Measurements from ENCODE around the gene RHCG. TPM values are rescaled to one million over a fixed set of nuclear protein-coding genes. Genes with fewer than 3 reads are reported as not detected.
A peak's percentile ranks its signal among the peaks of the same experiment; 100 is the strongest.

The RHCG gene
- total RNA-seq, 2 experiments from 2014 or later, result not detected

DNA sequence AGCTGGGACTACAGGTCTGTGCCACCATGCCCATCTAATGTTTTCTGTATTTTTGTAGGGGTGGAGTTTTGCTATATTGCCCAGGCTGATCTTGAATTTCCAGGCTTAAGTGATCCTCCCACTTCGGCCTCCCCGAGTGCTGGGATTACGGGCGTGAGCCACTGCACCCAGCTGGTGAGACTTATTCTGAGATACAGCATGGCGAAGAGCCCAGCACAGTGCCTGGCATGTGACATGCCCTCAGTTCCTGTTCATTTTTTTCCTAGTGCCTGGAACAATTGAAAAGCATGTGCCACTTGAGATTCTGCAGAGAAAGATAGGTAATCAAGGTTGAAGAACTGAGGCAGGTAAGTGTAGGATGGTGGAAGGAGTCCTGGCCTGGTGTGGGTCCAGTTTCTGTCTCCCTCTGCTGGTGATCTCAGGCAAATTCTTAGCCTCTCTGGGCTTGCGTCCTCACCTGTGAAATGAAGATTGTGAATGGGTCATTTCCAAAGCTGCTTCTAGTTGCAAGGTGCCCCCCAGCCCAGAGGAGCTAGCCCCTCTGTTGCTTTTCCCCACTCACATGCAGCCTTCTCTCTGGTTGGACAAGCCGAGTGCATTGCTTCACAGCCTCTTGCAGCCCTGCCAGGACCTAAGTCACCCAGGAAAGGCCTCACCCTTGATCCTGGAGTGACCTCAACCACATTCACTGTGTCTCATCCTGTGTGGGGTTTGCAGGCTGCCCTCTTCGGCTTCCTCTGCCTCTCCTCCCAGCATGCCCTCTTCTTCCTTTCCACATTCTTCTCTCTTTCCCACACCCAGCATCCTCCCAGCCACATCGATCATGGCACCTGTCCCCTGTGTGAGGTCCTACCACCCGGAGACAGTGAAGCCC is 4.3 kb upstream of the RHCG start:
- no peak for DNase-seq
- ChIA-PET POLR2A (no interaction called here), CTCF (interaction anchor here (0.8 to 1.7 kb wide), 4 partner anchors 9 to 142 kb away, joined by 3 to 5 read pairs (median 4); no protein-coding TSS in a partner anchor)
- H3K27ac Mint-ChIP-seq, result no peak overlapping the region
- H3K4me1 Mint-ChIP-seq (ENCODE audit: low read depth), result peaks cover 4% of the 10 kb centered on the region
- H3K4me3 Mint-ChIP-seq, result no peak overlapping the region
- peaks cover 48% of the 10 kb centered on the region for H3K27me3 Mint-ChIP-seq
- H3K36me3 Mint-ChIP-seq, result no peaks in the 10 kb centered on the region
- no peaks in the 10 kb centered on the region for H3K9me3 Mint-ChIP-seq
- intact Hi-C loops (cut with micrococcal nuclease), result no loop called here

DNA sequence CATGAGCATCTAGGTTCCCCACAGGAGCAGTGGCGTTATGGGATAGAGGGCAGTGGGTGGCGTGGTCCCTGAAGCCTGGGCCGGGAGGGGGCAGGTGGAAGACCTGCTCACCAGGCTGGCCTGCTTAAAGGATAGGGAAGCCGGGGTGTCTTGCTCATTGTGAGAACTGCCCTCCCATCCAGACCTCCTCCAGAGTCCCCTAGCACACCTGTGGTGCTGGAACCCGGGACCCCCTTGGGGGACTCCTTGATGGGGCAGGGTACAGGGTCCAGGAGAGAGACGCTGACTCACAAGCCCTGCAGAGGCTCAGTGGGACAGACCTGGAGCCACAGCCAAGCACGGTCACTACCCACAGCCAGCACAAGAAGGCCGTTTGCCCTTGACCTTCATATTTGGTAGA is 2.8 kb upstream of the RHCG start:
- Mint-ChIP-seq H3K9me3 (no peaks in the 10 kb centered on the region), H3K27ac (no peak overlapping the region), H3K27me3 (peaks cover 55% of the 10 kb centered on the region), H3K4me1 (ENCODE audit: low read depth) (peaks cover 6% of the 10 kb centered on the region), H3K4me3 (no peak overlapping the region), H3K36me3 (no peaks in the 10 kb centered on the region)
- intact Hi-C loops (cut with micrococcal nuclease), result no loop called here
- no peak for DNase-seq
- ChIA-PET CTCF (interaction anchor here (1.2 to 1.7 kb wide), 2 partner anchors 57 to 140 kb away, joined by 4 to 5 read pairs; no protein-coding TSS in a partner anchor), POLR2A (no interaction called here)

DNA sequence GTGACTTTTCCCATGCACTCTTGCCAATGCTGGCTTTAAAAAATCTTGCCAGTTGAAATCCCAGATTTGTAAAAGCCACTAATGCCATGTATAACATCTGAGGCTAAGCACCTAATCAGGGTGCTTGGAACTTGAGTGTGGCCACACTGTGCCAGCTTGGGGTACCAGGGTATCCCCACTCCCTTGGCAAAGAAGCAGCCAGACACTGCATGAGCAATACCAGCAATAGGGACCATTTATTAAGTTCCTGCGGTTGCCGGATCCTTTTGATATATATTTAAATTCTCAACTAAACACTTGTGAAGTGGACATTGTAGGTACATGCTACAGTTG is 2.2 kb upstream of the RHCG start:
- no peak overlapping the region for H3K27ac Mint-ChIP-seq
- POLR2A ChIA-PET, result no interaction called here
- H3K36me3 Mint-ChIP-seq, result no peaks in the 10 kb centered on the region
- peaks cover 6% of the 10 kb centered on the region for H3K4me1 Mint-ChIP-seq (ENCODE audit: low read depth)
- DNase-seq, result no peak
- CTCF ChIA-PET, result no interaction called here
- no peak overlapping the region for H3K4me3 Mint-ChIP-seq
- peaks cover 59% of the 10 kb centered on the region for H3K27me3 Mint-ChIP-seq
- intact Hi-C loops (cut with micrococcal nuclease), result no loop called here
- no peaks in the 10 kb centered on the region for H3K9me3 Mint-ChIP-seq

DNA sequence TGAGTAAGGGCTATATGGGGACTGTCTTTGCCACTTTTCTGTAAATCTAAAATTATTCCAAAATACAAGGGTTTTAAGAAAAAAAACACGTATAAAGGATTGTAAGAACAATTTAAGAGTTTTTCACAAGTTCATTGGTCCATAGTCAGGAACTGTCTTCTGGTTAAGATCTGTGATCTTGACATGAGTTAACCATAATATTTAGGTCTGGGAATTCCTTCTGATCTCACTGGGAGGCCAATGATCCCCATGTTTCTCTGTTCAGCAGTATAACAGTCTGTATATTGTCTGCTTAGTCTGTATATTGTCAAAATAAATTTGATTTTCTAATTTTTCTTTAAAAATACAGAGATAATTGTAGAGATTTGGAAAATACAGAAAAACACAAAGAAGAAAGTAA is 848 bp upstream of the RHCG start:
- no peaks in the 10 kb centered on the region for H3K9me3 Mint-ChIP-seq
- H3K36me3 Mint-ChIP-seq, result no peaks in the 10 kb centered on the region
- H3K4me1 Mint-ChIP-seq (ENCODE audit: low read depth), result peaks cover 6% of the 10 kb centered on the region
- H3K4me3 Mint-ChIP-seq, result no peak overlapping the region
- CTCF ChIA-PET, result no interaction called here
- no peak overlapping the region for H3K27ac Mint-ChIP-seq
- intact Hi-C loops (cut with micrococcal nuclease), result no loop called here
- peaks cover 56% of the 10 kb centered on the region for H3K27me3 Mint-ChIP-seq
- POLR2A ChIA-PET, result no interaction called here
- no peak for DNase-seq

DNA sequence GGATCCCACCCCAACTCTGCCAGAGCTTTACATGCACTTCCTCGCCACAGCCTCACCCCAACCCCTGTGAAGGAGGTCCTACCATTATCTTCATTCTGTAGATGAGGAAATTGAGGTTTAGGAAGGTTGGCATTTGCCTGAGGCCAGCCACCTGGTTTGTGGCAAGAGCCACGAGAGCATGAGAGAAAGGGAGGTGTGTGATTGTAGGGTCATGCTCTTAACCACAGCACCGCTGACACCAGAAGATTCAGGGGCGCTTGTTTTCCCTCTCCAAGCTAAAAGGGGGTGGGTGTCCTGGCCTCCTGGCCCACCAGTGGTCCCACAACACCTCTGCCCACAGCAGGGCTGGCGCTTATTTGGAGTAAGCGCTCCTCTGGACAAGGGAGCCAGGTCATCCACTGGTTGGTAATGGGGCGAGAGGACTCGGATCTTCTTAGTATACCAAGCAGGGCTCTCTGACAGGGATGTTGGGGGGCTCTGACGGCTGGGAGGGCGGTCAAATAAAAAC is 691 bp downstream of the RHCG start:
- no peaks in the 10 kb centered on the region for H3K9me3 Mint-ChIP-seq
- POLR2A ChIA-PET, result no interaction called here
- no peak for DNase-seq
- CTCF ChIA-PET, result interaction anchor here (0.8 to 1.2 kb wide), 3 partner anchors 54 to 69 kb away, joined by 3 read pairs; no protein-coding TSS in a partner anchor
- H3K36me3 Mint-ChIP-seq, result no peaks in the 10 kb centered on the region
- H3K4me3 Mint-ChIP-seq, result no peak overlapping the region
- intact Hi-C loops (cut with micrococcal nuclease), result loop anchor here (2.0 kb wide), 1 partner anchor 61 kb away; no protein-coding TSS in a partner anchor
- no peak overlapping the region for H3K27ac Mint-ChIP-seq
- peaks cover 58% of the 10 kb centered on the region for H3K27me3 Mint-ChIP-seq
- H3K4me1 Mint-ChIP-seq (ENCODE audit: low read depth), result peaks cover 6% of the 10 kb centered on the region

DNA sequence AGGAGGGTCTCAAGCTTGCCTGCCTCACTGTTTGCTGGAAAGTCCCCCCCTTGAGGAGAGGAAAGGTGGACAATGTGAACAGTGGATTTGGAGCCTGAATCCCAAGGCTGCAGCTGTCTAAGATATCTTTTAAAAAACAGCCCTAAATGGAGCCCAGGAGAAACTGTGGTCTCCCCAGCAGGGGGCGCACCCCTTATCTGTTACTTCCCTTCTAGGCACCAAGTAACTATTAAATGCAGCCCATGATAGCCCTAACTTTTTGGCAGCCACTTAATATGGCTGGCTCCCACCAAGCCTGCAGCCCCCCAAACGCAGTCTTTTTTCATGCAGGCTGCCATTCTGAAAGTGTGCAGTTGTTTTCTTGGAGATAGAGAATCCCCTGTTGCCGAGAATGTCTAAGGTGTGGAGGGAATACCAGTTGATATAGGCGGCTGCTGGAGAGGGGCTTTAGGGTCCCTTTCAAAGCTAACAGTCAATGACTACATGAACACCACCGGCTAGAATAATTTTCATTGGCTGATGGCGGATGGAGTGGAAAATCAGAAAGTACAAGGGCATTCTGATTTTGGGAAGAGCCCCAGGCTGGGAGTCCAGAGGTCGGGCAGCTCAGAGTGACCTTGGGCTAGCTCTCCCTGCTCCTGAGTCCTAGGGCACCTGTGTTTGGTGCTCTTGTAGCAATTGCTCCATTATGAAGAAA is 1.3 kb downstream of the RHCG start:
- Mint-ChIP-seq H3K36me3 (no peaks in the 10 kb centered on the region), H3K4me1 (ENCODE audit: low read depth) (peaks cover 6% of the 10 kb centered on the region), H3K9me3 (no peaks in the 10 kb centered on the region), H3K27ac (no peak overlapping the region), H3K27me3 (peaks cover 57% of the 10 kb centered on the region), H3K4me3 (no peak overlapping the region)
- ChIA-PET POLR2A (interaction anchor here (1.5 kb wide), 1 partner anchor 7 kb away, joined by 3 read pairs; no protein-coding TSS in a partner anchor), CTCF (interaction anchor here (0.8 to 1.2 kb wide), 5 partner anchors 26 to 69 kb away, joined by 3 read pairs; no protein-coding TSS in a partner anchor)
- intact Hi-C loops (cut with micrococcal nuclease), result loop anchor here (2.0 kb wide), 1 partner anchor 62 kb away; no protein-coding TSS in a partner anchor
- peak; percentile 59 for DNase-seq

DNA sequence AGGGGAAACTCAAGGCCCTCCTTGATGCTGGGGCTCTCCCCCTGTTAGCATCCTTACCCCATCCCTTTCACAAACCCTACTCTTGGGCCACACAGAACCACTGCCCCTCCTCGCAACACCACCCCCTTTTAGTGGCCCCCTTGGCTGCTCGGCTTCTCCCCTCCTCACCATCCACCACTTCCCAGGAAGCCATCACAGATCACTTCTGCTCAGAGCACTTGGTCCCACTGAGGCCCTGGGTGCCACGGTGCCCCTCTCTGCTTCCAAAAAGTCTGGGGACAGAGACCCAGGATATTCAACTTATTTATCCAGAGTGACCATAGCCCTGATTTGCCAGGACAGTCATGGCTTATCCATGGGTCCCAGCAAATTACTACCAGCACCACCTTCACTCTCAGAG is 2.4 kb downstream of the RHCG start:
- Mint-ChIP-seq H3K27me3 (peaks cover 52% of the 10 kb centered on the region), H3K9me3 (no peaks in the 10 kb centered on the region), H3K4me3 (no peak overlapping the region), H3K36me3 (no peaks in the 10 kb centered on the region), H3K4me1 (ENCODE audit: low read depth) (peaks cover 6% of the 10 kb centered on the region), H3K27ac (no peak overlapping the region)
- intact Hi-C loops (cut with micrococcal nuclease), result loop anchor here (2.0 kb wide), 1 partner anchor 63 kb away; no protein-coding TSS in a partner anchor
- DNase-seq, result no peak
- POLR2A ChIA-PET, result interaction anchor here (1.5 kb wide), 1 partner anchor 8 kb away, joined by 3 read pairs; no protein-coding TSS in a partner anchor
- CTCF ChIA-PET, result interaction anchor here (0.8 kb wide), 2 partner anchors 9 to 27 kb away, joined by 3 read pairs; no protein-coding TSS in a partner anchor

DNA sequence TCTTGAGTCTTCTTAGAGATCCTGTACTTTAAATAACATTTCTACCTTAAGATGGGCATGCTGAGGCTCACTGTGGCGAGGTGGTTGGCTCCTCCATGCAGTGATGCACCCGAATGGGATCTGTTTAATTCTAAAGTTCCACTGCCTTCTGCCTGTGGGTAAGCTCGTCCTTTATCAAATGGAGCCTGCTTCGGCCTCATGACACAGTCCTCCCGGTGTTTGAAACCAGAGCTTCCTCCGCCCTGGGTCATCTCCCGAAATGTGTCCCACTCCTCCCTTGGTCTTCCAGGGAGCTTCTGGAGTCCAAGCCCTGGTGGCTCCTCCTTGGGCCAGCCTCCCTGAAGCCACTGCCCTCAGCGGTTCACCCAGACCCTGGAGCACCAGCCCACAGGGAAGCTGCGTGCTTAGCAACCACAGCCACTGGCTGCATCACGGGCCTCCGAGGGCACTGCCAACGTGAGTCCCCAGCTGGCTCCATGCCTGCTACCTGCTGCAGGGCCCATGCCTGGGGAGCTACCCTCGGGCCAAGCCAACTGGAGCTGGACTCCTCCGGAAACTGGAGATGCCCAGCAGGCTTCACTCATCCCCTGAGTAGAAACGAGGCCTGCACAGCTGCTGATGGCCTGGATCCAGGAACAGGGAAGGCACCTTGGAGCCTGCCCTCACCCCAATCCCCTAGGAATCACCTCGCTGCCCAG is 3.3 kb downstream of the RHCG start:
- Mint-ChIP-seq H3K4me3 (no peak overlapping the region), H3K36me3 (no peaks in the 10 kb centered on the region), H3K27me3 (peaks cover 46% of the 10 kb centered on the region), H3K27ac (no peak overlapping the region), H3K9me3 (no peaks in the 10 kb centered on the region), H3K4me1 (ENCODE audit: low read depth) (peaks cover 6% of the 10 kb centered on the region)
- no peak for DNase-seq
- POLR2A ChIA-PET, result no interaction called here
- intact Hi-C loops (cut with micrococcal nuclease), result no loop called here
- CTCF ChIA-PET, result interaction anchor here (0.6 to 0.7 kb wide), 2 partner anchors 21 to 484 kb away, joined by 3 read pairs; no protein-coding TSS in a partner anchor

DNA sequence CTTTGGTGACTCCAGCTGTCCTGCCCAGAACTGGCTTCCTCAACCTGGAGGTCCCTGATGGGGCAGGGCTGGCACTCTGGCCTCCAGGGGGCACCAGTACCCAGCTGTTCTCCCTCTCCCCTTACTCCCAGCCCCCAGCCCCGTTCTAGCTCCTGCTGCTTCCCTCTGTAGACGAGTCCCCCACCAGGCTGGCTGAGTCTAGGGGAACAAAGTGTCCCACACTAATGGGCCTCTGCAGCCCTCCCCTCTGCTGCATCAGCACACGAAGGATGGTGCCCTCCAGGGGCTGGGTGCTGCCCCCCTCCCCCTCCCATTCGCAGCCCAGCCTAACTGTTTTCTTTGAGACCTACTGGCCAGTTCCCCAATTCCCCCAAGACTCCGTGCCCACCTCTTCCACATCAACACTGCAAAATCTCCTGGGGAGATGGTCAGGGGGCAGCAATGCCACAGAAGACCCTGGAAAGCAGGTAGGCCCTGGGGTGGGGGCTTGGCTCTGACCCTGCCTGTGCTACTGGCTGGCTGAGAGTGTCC is 4.2 kb downstream of the RHCG start:
- no peak overlapping the region for H3K27ac Mint-ChIP-seq
- CTCF ChIA-PET, result interaction anchor here (1.1 to 1.3 kb wide), 3 partner anchors 8 to 63 kb away, joined by 3 to 4 read pairs (median 4); no protein-coding TSS in a partner anchor
- peak; percentile 31 for DNase-seq
- no peaks in the 10 kb centered on the region for H3K9me3 Mint-ChIP-seq
- H3K27me3 Mint-ChIP-seq, result peaks cover 53% of the 10 kb centered on the region
- peaks cover 6% of the 10 kb centered on the region for H3K4me1 Mint-ChIP-seq (ENCODE audit: low read depth)
- H3K36me3 Mint-ChIP-seq, result no peaks in the 10 kb centered on the region
- POLR2A ChIA-PET, result no interaction called here
- intact Hi-C loops (cut with micrococcal nuclease), result no loop called here
- no peak overlapping the region for H3K4me3 Mint-ChIP-seq

DNA sequence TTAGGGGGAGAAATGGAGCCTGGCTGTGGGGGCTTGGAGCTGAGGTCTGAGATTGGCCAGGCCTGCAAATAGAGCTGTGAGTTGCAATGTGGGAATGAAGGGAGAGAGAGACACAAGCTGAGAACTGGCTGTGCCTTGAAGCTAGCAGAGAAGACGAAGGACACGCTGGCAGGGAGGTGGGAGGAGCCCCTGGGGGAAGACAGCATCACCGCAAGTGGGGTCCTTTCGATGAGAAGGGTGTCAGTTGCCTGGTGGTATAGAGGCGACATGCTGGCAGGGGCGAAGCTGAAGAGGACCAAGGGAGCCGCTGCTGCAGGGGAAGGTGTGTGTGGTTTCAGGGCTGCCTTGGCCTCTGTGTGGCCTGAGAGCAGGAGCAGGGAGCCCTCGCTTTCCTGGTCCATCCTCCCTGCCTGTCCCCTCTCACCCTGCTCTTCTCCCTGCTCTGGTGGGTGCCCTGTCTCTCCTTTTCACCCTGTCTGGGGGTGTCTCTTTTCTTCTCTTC is 5.5 kb downstream of the RHCG start:
- intact Hi-C loops (cut with micrococcal nuclease), result no loop called here
- DNase-seq, result no peak
- POLR2A ChIA-PET, result no interaction called here
- Mint-ChIP-seq H3K9me3 (no peaks in the 10 kb centered on the region), H3K36me3 (no peaks in the 10 kb centered on the region), H3K27ac (no peak overlapping the region), H3K4me1 (ENCODE audit: low read depth) (peaks cover 6% of the 10 kb centered on the region), H3K4me3 (no peak overlapping the region), H3K27me3 (peaks cover 47% of the 10 kb centered on the region)
- CTCF ChIA-PET, result interaction anchor here (1.4 kb wide), 1 partner anchor 46 kb away, joined by 3 read pairs; no protein-coding TSS in a partner anchor

DNA sequence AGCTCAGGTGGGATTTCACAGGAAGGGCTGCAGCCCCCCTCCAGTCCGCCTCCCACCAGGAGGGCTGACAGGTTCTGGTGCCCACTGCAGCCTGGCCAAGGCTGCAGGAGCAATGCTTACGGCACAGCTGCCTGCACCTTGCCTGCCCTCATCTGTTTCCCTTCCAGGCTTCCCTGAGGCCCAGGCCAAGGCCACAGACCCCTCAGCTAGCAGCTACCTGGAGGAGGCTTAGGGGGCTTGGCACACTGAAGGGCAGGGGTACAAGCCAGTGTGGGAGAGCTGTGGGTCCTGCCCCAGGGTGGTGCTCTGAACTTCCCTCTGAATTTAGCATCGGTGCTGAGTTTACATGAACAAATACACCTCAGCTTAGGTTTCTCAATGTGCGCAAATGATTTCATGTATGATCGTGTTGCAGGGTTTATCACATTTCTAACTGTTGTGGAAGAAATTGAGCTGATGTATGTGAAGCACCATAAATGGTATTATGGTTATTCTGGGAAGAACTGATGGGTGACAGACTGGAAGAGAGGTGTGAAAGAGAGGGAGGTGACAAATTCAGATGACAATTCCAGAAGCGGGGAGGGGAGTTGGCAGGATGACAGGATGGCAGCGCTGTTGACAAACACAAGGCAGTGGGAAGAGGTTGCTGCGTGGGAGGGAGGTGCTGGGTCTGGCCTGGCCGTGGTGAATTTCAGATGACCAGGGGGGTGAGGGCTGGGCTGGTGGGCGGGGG is 6.1 kb downstream of the RHCG start:
- no peaks in the 10 kb centered on the region for H3K9me3 Mint-ChIP-seq
- H3K4me3 Mint-ChIP-seq, result no peak overlapping the region
- H3K4me1 Mint-ChIP-seq (ENCODE audit: low read depth), result peaks cover 3% of the 10 kb centered on the region
- no peaks in the 10 kb centered on the region for H3K36me3 Mint-ChIP-seq
- POLR2A ChIA-PET, result no interaction called here
- no peak for DNase-seq
- H3K27me3 Mint-ChIP-seq, result peaks cover 45% of the 10 kb centered on the region
- intact Hi-C loops (cut with micrococcal nuclease), result no loop called here
- CTCF ChIA-PET, result interaction anchor here (0.9 to 1.4 kb wide), 2 partner anchors 10 to 47 kb away, joined by 3 read pairs; no protein-coding TSS in a partner anchor
- no peak overlapping the region for H3K27ac Mint-ChIP-seq

All from activated CD4-positive, alpha-beta memory T cell treated with anti-CD3 and anti-CD28 coated beads for 36 hours (primary cell).